A673 (cell line): Measurements from ENCODE around the gene NEK6. TPM values are rescaled to one million over a fixed set of nuclear protein-coding genes. Genes with fewer than 3 reads are reported as not detected.

Experiments
- BruUV-seq: library from RNA; stranded (reverse); fragments of 400-500 nt; replicated peaks from 2 replicates; lab custom pipeline; 2021; lab: Mats Ljungman, UMichigan
- CTCF ChIA-PET: fragments of 300-600 bp; sonication (Branson Sonifier 250); formaldehyde crosslinking; loops from one replicate; lab custom pipeline; 2022; ENCODE audit warnings: antibody characterized with exemption; lab: Charles Lee
- POLR2A ChIA-PET: fragments of 300-600 bp; sonication (Branson Sonifier 250); formaldehyde crosslinking; loops from one replicate; lab custom pipeline; 2022; ENCODE audit warnings: antibody characterized with exemption; ENCODE audit not compliant: low non-redundant PET; lab: Charles Lee
- DNase-seq: peaks from one replicate; pipeline ENCODE4 v3.0.0-alpha.2; 2015; ENCODE audit warnings: low spot score
- H3K27ac ChIP-seq: fragments of 200-600 bp; sonication (generic); 2 replicates; pipeline ENCODE4 v1.5.1; 2016; ENCODE audit warnings: mixed run types, low read depth, mild to moderate bottlenecking, mixed read lengths, antibody characterized with exemption, low read length; ENCODE audit not compliant: poor library complexity, severe bottlenecking
- H3K27me3 ChIP-seq: fragments of 200-600 bp; sonication (generic); replicated peaks from 2 replicates; pipeline ENCODE4 v1.6.1; 2017; ENCODE audit warnings: mixed run types, low read depth, mild to moderate bottlenecking, mixed read lengths, antibody characterized with exemption, low read length; ENCODE audit not compliant: insufficient read depth, poor library complexity
- H3K36me3 ChIP-seq: fragments of 200-600 bp; sonication (generic); 2 replicates; pipeline ENCODE4 v1.6.1; 2016; ENCODE audit warnings: mixed run types, mild to moderate bottlenecking, mixed read lengths, antibody characterized with exemption, low read length; ENCODE audit not compliant: insufficient read depth, poor library complexity, severe bottlenecking
- H3K4me1 ChIP-seq: fragments of 200-600 bp; sonication (generic); 2 replicates; pipeline ENCODE4 v1.6.1; 2017; ENCODE audit warnings: mixed run types, mild to moderate bottlenecking, mixed read lengths, antibody characterized with exemption, low read length; ENCODE audit not compliant: insufficient read depth, poor library complexity, severe bottlenecking
- H3K4me3 ChIP-seq: fragments of 200-600 bp; sonication (generic); 2 replicates; pipeline ENCODE4 v1.5.1; 2016; ENCODE audit warnings: low read depth, mixed run types, mild to moderate bottlenecking, mixed read lengths, low read length; ENCODE audit not compliant: poor library complexity, severe bottlenecking
- H3K9me3 ChIP-seq: fragments of 200-600 bp; sonication (generic); 2 replicates; pipeline ENCODE4 v1.6.1; 2016; ENCODE audit warnings: mixed run types, low read depth, mild to moderate bottlenecking, mixed read lengths, antibody characterized with exemption, low read length; ENCODE audit not compliant: poor library complexity, severe bottlenecking
- CTCF ChIP-seq: fragments of 300-800, 200-600 bp; sonication (generic); conservative IDR thresholded peaks from 2 replicates; pipeline ENCODE4 v1.5.1; 2017; ENCODE audit warnings: low read depth, mild to moderate bottlenecking, antibody characterized with exemption, low read length, moderate library complexity, mixed read lengths
- EZH2 ChIP-seq: fragments of 200-600 bp; sonication (generic); IDR thresholded peaks from 2 replicates; pipeline ENCODE4 v1.6.1; 2017; ENCODE audit warnings: borderline replicate concordance, low read depth, mild to moderate bottlenecking, mixed read lengths, antibody characterized with exemption, low read length; ENCODE audit not compliant: poor library complexity, severe bottlenecking
- intact Hi-C: fragments of 100-400 bp; cut with micrococcal nuclease; formaldehyde crosslinking; loops from one replicate; pipeline ENCODE4 v1.10.0; 2022; ENCODE audit not compliant: unreplicated experiment
- total RNA-seq: library from RNA; stranded (reverse); gene quantifications from 2 replicates; pipeline ENCODE4 v1.2.3, GENCODE V29; 2021

The NEK6 gene
- total RNA-seq, 1 experiment from 2014 or later, result 23.3 TPM

GRCh38 chr9:124348831-124349230 is 91.1 kb downstream of the NEK6 start:
- no peak overlapping the region for H3K4me3 ChIP-seq
- DNase-seq, result no peak
- CTCF ChIA-PET, result no interaction called here
- no TSS peak for BruUV-seq
- intact Hi-C loops, result no loop called here
- TF ChIP-seq EZH2 (no peak), CTCF (no peak)
- H3K27me3 ChIP-seq, result no peaks in the 10 kb centered on the region
- H3K9me3 ChIP-seq, result no peaks in the 10 kb centered on the region
- H3K36me3 ChIP-seq, result peaks cover 64% of the 10 kb centered on the region
- no peak overlapping the region for H3K27ac ChIP-seq
- no peaks in the 10 kb centered on the region for H3K4me1 ChIP-seq
- POLR2A ChIA-PET, result no interaction called here

DNA sequence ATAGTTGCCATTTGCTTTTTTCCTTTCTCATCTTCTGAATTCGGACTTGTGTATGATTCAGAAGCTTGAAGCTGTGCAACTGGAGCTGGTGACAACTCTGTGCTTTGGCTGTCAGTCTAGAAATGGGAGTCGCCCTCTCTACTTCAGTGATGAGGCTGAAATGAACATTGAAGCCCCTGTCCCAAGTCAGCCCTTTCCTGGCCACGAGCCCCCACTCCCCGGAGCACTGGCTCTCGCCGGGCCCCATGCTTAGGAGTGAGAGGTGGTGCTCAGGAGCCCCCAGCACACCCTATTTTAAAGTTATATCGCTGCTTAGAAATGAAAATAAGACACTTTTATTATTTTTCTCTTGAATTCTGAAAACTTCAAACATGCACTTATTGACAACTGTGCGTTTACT is 91.5 kb downstream of the NEK6 start:
- CTCF ChIA-PET, result no interaction called here
- POLR2A ChIA-PET, result no interaction called here
- Histone ChIP-seq H3K9me3 (no peaks in the 10 kb centered on the region), H3K27ac (no peak overlapping the region), H3K4me3 (no peak overlapping the region), H3K36me3 (peaks cover 64% of the 10 kb centered on the region), H3K4me1 (no peaks in the 10 kb centered on the region), H3K27me3 (no peaks in the 10 kb centered on the region)
- no TSS peak for BruUV-seq
- DNase-seq, result no peak
- TF ChIP-seq EZH2 (no peak), CTCF (no peak)
- intact Hi-C loops, result no loop called here

DNA sequence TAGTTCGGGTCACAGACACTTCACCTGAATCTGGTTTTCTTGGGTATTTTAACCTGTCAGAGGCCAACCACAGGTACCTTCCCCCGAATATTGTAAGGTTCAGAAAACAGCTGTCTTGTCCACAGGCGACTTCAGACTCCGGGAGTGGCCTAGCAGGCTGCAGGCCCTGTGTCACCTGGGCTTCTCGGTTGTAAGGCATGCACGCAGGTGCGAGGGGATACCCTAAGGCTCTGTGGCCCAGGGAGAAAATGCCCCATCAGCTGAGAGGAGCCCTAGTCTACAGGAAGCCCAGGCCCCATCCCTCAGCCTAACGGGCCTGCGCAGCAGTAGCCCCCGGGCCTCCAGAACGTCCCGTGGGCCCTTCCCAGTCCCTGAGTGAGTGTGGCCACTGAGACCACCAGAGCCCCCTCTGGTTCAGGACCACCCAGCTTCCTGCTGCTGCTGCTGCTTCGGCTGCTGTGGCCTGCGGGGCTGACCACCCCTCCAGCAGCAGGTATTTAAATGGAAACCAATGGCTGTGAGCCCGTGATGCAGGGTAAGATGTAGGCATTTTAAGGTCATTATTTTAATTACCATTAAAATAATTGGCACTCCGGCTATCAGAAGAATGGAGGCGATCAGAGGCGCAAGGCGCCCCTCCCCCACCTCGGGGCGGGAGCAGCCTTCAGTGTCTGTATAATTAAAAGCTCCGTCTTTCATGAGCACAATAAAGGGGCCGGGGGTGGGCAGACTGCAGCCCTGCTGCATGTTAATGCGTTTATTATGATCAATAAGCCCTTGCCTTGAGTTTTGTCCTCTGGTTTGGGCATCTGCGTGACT is 92.1 kb downstream of the NEK6 start:
- Histone ChIP-seq H3K4me3 (no peak overlapping the region), H3K36me3 (peaks cover 64% of the 10 kb centered on the region), H3K27ac (no peak overlapping the region), H3K4me1 (no peaks in the 10 kb centered on the region), H3K9me3 (no peaks in the 10 kb centered on the region), H3K27me3 (no peaks in the 10 kb centered on the region)
- no peak for DNase-seq
- ChIA-PET POLR2A (no interaction called here), CTCF (no interaction called here)
- no peak for TF ChIP-seq EZH2
- no peak for TF ChIP-seq CTCF
- no TSS peak for BruUV-seq
- intact Hi-C loops, result no loop called here
